ENCODE measurements around the gene DPY30.
"Not testable (repeated sequence)": the region's sequence is repeated elsewhere in the genome, so short reads cannot be mapped to it uniquely, and the experiment has no call there.

DPY30 gene

DNA sequence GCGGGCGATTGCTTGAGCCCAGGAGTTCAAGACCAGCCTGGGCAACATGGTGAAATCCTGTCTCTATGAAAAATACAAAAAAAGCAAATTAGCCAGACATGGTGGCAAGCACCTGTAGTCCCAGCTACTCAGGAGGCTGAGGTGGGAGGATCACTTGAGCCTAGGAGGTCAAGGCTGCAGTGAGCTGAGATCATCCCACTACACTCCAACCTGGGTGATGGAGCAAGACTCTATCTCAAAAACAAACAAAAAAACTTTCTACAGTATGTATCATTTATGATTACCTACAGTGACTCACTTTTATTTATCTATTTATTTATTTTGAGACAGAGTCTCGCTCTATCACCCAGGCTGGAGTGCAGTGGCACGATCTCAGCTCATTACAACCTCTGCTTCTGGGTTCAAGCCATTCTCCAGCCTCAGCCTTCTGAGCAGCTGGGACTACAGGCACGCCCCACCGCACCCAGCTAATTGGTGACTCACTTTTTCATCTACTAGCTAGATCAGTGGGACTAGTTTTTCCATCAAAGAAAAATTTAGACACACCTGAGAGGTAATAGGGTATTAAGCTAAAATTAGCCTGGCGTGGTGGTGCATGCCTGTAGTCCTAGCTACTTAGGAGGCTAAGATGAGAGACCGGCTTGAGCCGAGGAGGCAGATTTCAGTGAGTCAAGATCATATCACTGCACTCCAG is 20.7 kb downstream of the DPY30 start:
- H3K4me3 ChIP-seq (ENCODE audit: low read depth, low read length, poor library complexity, severe bottlenecking); H3K9me2 ChIP-seq (ENCODE audit: low read depth, low read length); H3K27ac ChIP-seq (ENCODE audit: low read depth, low read length, poor library complexity, severe bottlenecking): not testable (repeated sequence)

DNA sequence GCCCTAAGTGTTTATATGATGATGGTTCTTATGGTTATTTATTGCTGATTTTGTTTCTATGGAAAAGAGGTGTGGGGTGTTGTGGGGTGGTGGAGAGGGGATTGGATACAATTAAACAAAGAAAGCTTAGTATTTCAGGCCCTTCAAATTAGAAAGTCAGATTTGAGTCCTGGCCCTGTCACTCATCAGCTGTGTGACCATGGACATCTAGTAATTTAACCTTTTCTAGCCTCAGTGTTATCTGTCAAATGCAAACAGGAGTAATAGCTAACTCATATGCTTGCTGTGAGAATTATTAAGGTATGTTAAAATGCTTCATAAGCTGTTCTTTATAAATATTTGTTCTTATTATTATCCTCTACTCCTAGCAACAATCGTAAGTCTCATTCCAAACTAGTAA is 26.7 kb downstream of the DPY30 start:
- H3K9ac ChIP-seq (ENCODE audit: low read length): no peak overlapping the region
- H3F3A ChIP-seq (ENCODE audit: insufficient read depth, low read length): no peaks in the 10 kb centered on the region
- no peak for TF ChIP-seq EZH2 (IDR thresholded peaks at IDR 0.05; ENCODE audit: borderline replicate concordance, low read length)
- TF ChIP-seq, protein P1, sequence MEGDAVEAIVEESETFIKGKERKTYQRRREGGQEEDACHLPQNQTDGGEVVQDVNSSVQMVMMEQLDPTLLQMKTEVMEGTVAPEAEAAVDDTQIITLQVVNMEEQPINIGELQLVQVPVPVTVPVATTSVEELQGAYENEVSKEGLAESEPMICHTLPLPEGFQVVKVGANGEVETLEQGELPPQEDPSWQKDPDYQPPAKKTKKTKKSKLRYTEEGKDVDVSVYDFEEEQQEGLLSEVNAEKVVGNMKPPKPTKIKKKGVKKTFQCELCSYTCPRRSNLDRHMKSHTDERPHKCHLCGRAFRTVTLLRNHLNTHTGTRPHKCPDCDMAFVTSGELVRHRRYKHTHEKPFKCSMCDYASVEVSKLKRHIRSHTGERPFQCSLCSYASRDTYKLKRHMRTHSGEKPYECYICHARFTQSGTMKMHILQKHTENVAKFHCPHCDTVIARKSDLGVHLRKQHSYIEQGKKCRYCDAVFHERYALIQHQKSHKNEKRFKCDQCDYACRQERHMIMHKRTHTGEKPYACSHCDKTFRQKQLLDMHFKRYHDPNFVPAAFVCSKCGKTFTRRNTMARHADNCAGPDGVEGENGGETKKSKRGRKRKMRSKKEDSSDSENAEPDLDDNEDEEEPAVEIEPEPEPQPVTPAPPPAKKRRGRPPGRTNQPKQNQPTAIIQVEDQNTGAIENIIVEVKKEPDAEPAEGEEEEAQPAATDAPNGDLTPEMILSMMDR (IDR thresholded peaks at IDR 0.05; ENCODE audit: low read length): no peak
- no peaks in the 10 kb centered on the region for H4K20me1 ChIP-seq (ENCODE audit: insufficient read depth, low read length)
- peaks cover 17% of the 10 kb centered on the region for H3K79me2 ChIP-seq (ENCODE audit: insufficient read depth, low read length)
- H2AFZ ChIP-seq (ENCODE audit: low read length): no peak overlapping the region
- no peak overlapping the region for H3K4me2 ChIP-seq (ENCODE audit: low read length)
- no peaks in the 10 kb centered on the region for H3K9me2 ChIP-seq (ENCODE audit: low read depth, low read length)
- no peaks in the 10 kb centered on the region for H3K27me3 ChIP-seq (ENCODE audit: insufficient read depth, low read length)
- peaks cover 5% of the 10 kb centered on the region; the same call in 1 of the 2 replicates for H3K36me3 ChIP-seq (ENCODE audit: insufficient read depth, low read length)
- peaks cover 22% of the 10 kb centered on the region for H3K4me1 ChIP-seq (ENCODE audit: insufficient read depth, low read length, severe bottlenecking)
- H3K27ac ChIP-seq (ENCODE audit: low read depth, low read length, poor library complexity, severe bottlenecking): no peak overlapping the region
- H3K4me3 ChIP-seq (ENCODE audit: low read depth, low read length, poor library complexity, severe bottlenecking): no peak overlapping the region
- H3K9me3 ChIP-seq (ENCODE audit: low read length): no peaks in the 10 kb centered on the region

More for the DNA sequence above, 20.7 kb downstream of the DPY30 start:
- not testable (repeated sequence) for H3K9me3 ChIP-seq (ENCODE audit: low read length); H3K4me1 ChIP-seq (ENCODE audit: insufficient read depth, low read length, severe bottlenecking); H3F3A ChIP-seq (ENCODE audit: insufficient read depth, low read length); H3K79me2 ChIP-seq (ENCODE audit: insufficient read depth, low read length); H3K27me3 ChIP-seq (ENCODE audit: insufficient read depth, low read length); H4K20me1 ChIP-seq (ENCODE audit: insufficient read depth, low read length); H3K4me2 ChIP-seq (ENCODE audit: low read length); H2AFZ ChIP-seq (ENCODE audit: low read length); H3K9ac ChIP-seq (ENCODE audit: low read length)
- H3K36me3 ChIP-seq (ENCODE audit: insufficient read depth, low read length): peaks cover 28% of the 10 kb centered on the region

DNA sequence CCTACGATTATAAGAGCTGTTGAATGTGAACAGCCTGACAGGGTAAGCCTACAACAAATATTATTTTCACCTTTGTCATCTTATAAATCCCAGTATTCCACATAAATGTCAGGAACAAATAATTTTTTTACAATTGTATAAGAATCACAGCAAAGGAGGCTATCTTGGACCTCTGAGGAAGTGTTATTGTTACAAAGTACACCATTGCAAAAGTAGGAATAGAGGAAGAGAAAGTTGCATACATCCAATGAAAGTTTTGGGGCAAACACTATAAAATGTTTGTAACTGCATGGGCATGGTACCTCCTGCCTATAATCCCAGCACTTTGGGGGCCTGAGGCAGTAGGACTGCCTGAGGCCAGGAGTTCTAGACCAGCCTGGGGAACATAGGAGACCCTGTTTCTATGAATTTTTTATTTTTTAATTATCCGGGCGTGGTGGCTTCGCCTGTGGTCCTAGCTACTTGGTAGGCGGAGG is 28.1 kb downstream of the DPY30 start:
- no peak for TF ChIP-seq EZH2 (IDR thresholded peaks at IDR 0.05; ENCODE audit: borderline replicate concordance, low read length)
- TF ChIP-seq, protein P1 (IDR thresholded peaks at IDR 0.05; ENCODE audit: low read length): no peak
- Histone ChIP-seq H3K9me2 (ENCODE audit: low read depth, low read length) (no peaks in the 10 kb centered on the region), H4K20me1 (ENCODE audit: insufficient read depth, low read length) (no peaks in the 10 kb centered on the region), H3F3A (ENCODE audit: insufficient read depth, low read length) (no peaks in the 10 kb centered on the region), H3K36me3 (ENCODE audit: insufficient read depth, low read length) (no peaks in the 10 kb centered on the region), H3K27ac (ENCODE audit: low read depth, low read length, poor library complexity, severe bottlenecking) (peak overlapping the region; percentile 94), H3K79me2 (ENCODE audit: insufficient read depth, low read length) (peaks cover 30% of the 10 kb centered on the region), H3K27me3 (ENCODE audit: insufficient read depth, low read length) (no peaks in the 10 kb centered on the region), H2AFZ (ENCODE audit: low read length) (0 out of 2 replicates have a peak overlapping the region, but pooled peaks have one; percentile 8), H3K9me3 (ENCODE audit: low read length) (no peaks in the 10 kb centered on the region), H3K4me1 (ENCODE audit: insufficient read depth, low read length, severe bottlenecking) (peaks cover 34% of the 10 kb centered on the region), H3K9ac (ENCODE audit: low read length) (peak overlapping the region; percentile 95), H3K4me2 (ENCODE audit: low read length) (peak overlapping the region; percentile 98), H3K4me3 (ENCODE audit: low read depth, low read length, poor library complexity, severe bottlenecking) (peak overlapping the region; percentile 83)
